K562 (cell line): Measurements from ENCODE around the gene RAI1. TPM values are rescaled to one million over a fixed set of nuclear protein-coding genes. Genes with fewer than 3 reads are reported as not detected.

Experiments used
- ATAC-seq: fragments of 200-7000 bp; cut with Tn5 transposase; 3 replicates; pipeline ENCODE4 v1.9.1; 2020; ENCODE audit warnings: moderate library complexity
- BruUV-seq: library from RNA; stranded (reverse); fragments of 400-500 nt; replicated peaks from 2 replicates; lab custom pipeline; 2021; lab: Mats Ljungman, UMichigan
- CTCF ChIA-PET: fragments of 300-600 bp; formaldehyde crosslinking; extraction: SDS; loops from one replicate; lab custom pipeline; 2021; ENCODE audit warnings: low intra/inter-chr PET ratio; lab: Yijun Ruan, JAX
- POLR2A ChIA-PET: fragments of 300-600, 350-650 bp; sonication (Branson Sonifier 250); formaldehyde crosslinking; extraction: SDS; loops from one replicate; lab custom pipeline; 2021; ENCODE audit warnings: antibody characterized with exemption, inconsistent platforms; lab: Yijun Ruan, JAX
- DNase-seq, 4 experiments: peaks; one replicate each; pipeline versions ENCODE4 v3.0.0 to v3.0.0-alpha.2; 2011 to 2018; ENCODE audit warnings: low spot score in 3 of 4, mixed read lengths in 3 of 4; ENCODE audit errors: extremely low read depth in 1 of 4
- FAIRE-seq: peaks from 2 replicates; lab custom pipeline; 2011; peaks lifted over from hg19 to GRCh38; lab: Jason Lieb, UNC
- H2AFZ ChIP-seq: 2 replicates; pipeline ENCODE4 v1.6.0; 2011; ENCODE audit warnings: low read depth, low read length, control low read depth, inconsistent platforms
- H3K27ac ChIP-seq: fragments of 200-600 bp; 3 replicates; pipeline ENCODE4 v1.8.0; 2011; ENCODE audit warnings: low read depth, mild to moderate bottlenecking, control low read depth, inconsistent platforms, low read length, moderate library complexity, mixed read lengths; ENCODE audit errors: extremely low read depth
- H3K27me3 ChIP-seq, 2 experiments: fragments of 300-600 bp in 1 of 2; 2 replicates in 1 of 2; 3 replicates in 1 of 2; pipeline versions ENCODE4 v1.6.0 to v1.8.0; 2011; ENCODE audit warnings: inconsistent platforms in 2 of 2, low read length in 2 of 2, mild to moderate bottlenecking in 1 of 2, mixed read lengths in 1 of 2, moderate library complexity in 1 of 2; ENCODE audit not compliant: control insufficient read depth in 2 of 2, insufficient read depth in 2 of 2
- H3K36me3 ChIP-seq: fragments of 300-600 bp; 3 replicates; pipeline ENCODE4 v1.8.0; 2011; ENCODE audit warnings: mild to moderate bottlenecking, low read length, inconsistent platforms; ENCODE audit not compliant: control insufficient read depth, insufficient read depth
- H3K4me1 ChIP-seq, 2 experiments: fragments of 200-600 bp in 1 of 2; replicated peaks in 1 of 2; 2 replicates in 1 of 2; 3 replicates in 1 of 2; pipeline versions ENCODE4 v1.5.1 to v1.8.0; 2011; ENCODE audit warnings: inconsistent platforms in 2 of 2, low read length in 2 of 2, mild to moderate bottlenecking in 1 of 2, mixed read lengths in 1 of 2, moderate library complexity in 1 of 2; ENCODE audit not compliant: control insufficient read depth in 2 of 2, insufficient read depth in 2 of 2
- H3K4me2 ChIP-seq: 2 replicates; pipeline ENCODE4 v1.6.1; 2011; ENCODE audit warnings: low read length, control low read depth, inconsistent platforms, mixed read lengths; ENCODE audit not compliant: insufficient read depth
- H3K4me3 ChIP-seq: fragments of 200-600 bp; sonication (generic), shearing (Covaris generic); 2 replicates; pipeline ENCODE4 v1.5.1; 2016; ENCODE audit warnings: control low read depth, inconsistent platforms
- H3K79me2 ChIP-seq: fragments of 200-600 bp; 3 replicates; pipeline ENCODE4 v1.8.0; 2011; ENCODE audit warnings: low read length, inconsistent platforms; ENCODE audit not compliant: control insufficient read depth, insufficient read depth
- H3K9ac ChIP-seq, 2 experiments: 2 replicates each; pipeline versions ENCODE4 v1.6.0 to v1.6.1; 2011; ENCODE audit warnings: low read depth in 2 of 2, low read length in 2 of 2, control low read depth in 1 of 2, inconsistent platforms in 1 of 2, mild to moderate bottlenecking in 1 of 2, mixed read lengths in 1 of 2; ENCODE audit not compliant: insufficient read depth in 1 of 2
- H3K9me1 ChIP-seq: one replicate; pipeline ENCODE4 v1.6.0; 2011; ENCODE audit warnings: inconsistent platforms, mild to moderate bottlenecking, low read length, moderate library complexity; ENCODE audit not compliant: control insufficient read depth, insufficient read depth
- H3K9me3 ChIP-seq: replicated peaks from 2 replicates; pipeline ENCODE4 v1.5.1; 2011; ENCODE audit warnings: low read depth, low read length, inconsistent platforms; ENCODE audit not compliant: control insufficient read depth, insufficient read depth
- H4K20me1 ChIP-seq: replicated peaks from 2 replicates; pipeline ENCODE4 v1.6.1; 2011; ENCODE audit warnings: low read length, inconsistent platforms, mixed read lengths; ENCODE audit not compliant: control insufficient read depth, insufficient read depth
- GMEB1 ChIP-seq: fragments of 250-450 bp; sonication (Bioruptor Pico); IDR thresholded peaks from 2 replicates; pipeline ENCODE4 v1.4.0; 2020; ENCODE audit warnings: mild to moderate bottlenecking
- HBP1 ChIP-seq: fragments of 450-650 bp; formaldehyde crosslinking; IDR thresholded peaks from 2 replicates; pipeline ENCODE4 v1.4.0; 2022; ENCODE audit warnings: missing genetic modification characterization
- HMGN3 ChIP-seq: IDR thresholded peaks from 2 replicates; pipeline ENCODE4 v1.6.1; 2011; ENCODE audit warnings: borderline replicate concordance, low read depth, mild to moderate bottlenecking, mixed read lengths, low read length; ENCODE audit not compliant: insufficient read length; ENCODE audit errors: extremely low read depth
- NR2F6 ChIP-seq: fragments of 450-650 bp; formaldehyde crosslinking; IDR thresholded peaks from 2 replicates; pipeline ENCODE4 v1.4.0; 2020; ENCODE audit warnings: mild to moderate bottlenecking
- YY1 ChIP-seq, 3 experiments: IDR thresholded peaks; 2 replicates each; pipeline ENCODE4 v1.6.1; 2011; ENCODE audit warnings: low read length in 2 of 3, mild to moderate bottlenecking in 2 of 3, moderate library complexity in 2 of 3, borderline replicate concordance in 1 of 3, control low read depth in 1 of 3, low read depth in 1 of 3; ENCODE audit not compliant: insufficient read depth in 3 of 3, insufficient replicate concordance in 2 of 3, control insufficient read depth in 1 of 3, insufficient read length in 1 of 3; ENCODE audit errors: extremely low read depth in 1 of 3
- ZFX ChIP-seq: sonication (generic); formaldehyde crosslinking; IDR thresholded peaks from 2 replicates; pipeline ENCODE4 v1.8.0; 2022; ENCODE audit warnings: mild to moderate bottlenecking, missing genetic modification reagents, moderate library complexity
- ZNF197 ChIP-seq: fragments of 200-800 bp; sonication (Bioruptor generic); IDR thresholded peaks from 2 replicates; pipeline ENCODE4 v1.6.1; 2016; ENCODE audit warnings: low read depth, missing genetic modification characterization, missing compliant biosample characterization
- ZNF589 ChIP-seq: fragments of 200-800 bp; sonication (Bioruptor generic); IDR thresholded peaks from 2 replicates; pipeline ENCODE4 v1.6.1; 2016; ENCODE audit warnings: low read depth, missing genetic modification characterization, missing compliant biosample characterization
- ZNF644 ChIP-seq: fragments of 200-800 bp; sonication (Bioruptor generic); IDR thresholded peaks from 2 replicates; pipeline ENCODE4 v1.6.1; 2016; ENCODE audit warnings: low read depth, missing genetic modification characterization, missing compliant biosample characterization
- WGBS: fragments of 100-300 bp; shearing (Covaris generic); methylation state at CpG from one replicate; pipeline ENCODE4 v1.1.6; 2016; ENCODE audit warnings: low coverage, mixed read lengths; ENCODE audit not compliant: insufficient coverage; ENCODE audit errors: missing lambda C conversion rate; 5-methylcytosine and 5-hydroxymethylcytosine counted together
- in situ Hi-C: fragments of 300-500 bp; cut with MboI; formaldehyde crosslinking; loops from 4 replicates; pipeline ENCODE4 v1.15.0; 2018; ENCODE audit warnings: inconsistent platforms, mixed read lengths
- intact Hi-C: fragments of 100-400 bp; cut with micrococcal nuclease; formaldehyde crosslinking; loops from 2 replicates; pipeline ENCODE4 v1.14.2; 2022
- polyA plus RNA-seq, 8 experiments: library from polyadenylated mRNA; depleted of rRNA in 4 of 8; stranded (reverse) in 5 of 8; unstranded in 3 of 8; fragments of >200 nt; fragmentation: Nextera tagmentation in 2 of 8; fragmentation: Illumina TruSeq in 1 of 8; extraction: Ambion mirVana in 2 of 8; extraction: Trizol in 1 of 8; gene quantifications; 2 replicates each; pipeline versions ENCODE4 v1.2.1 to v1.2.3, GENCODE V29; 2011 to 2014; ENCODE audit warnings: inconsistent platforms in 1 of 8, missing spikeins in 1 of 8
- total RNA-seq, 7 experiments: library from RNA; depleted of rRNA in 6 of 7; stranded (reverse); fragments of >200 nt in 6 of 7; fragmentation: Illumina TruSeq in 2 of 7; extraction: Trizol in 2 of 7; gene quantifications; 2 replicates each; pipeline versions ENCODE4 v1.2.1 to v1.2.3, GENCODE V29; 2011 to 2021; ENCODE audit warnings: low replicate concordance in 1 of 7
- TF ChIP-seq, protein P1 (sequence below): fragments of 250-450 bp; sonication (Bioruptor Pico); IDR thresholded peaks from 2 replicates; pipeline ENCODE4 v1.5.0; 2020; ENCODE audit warnings: mild to moderate bottlenecking, borderline replicate concordance
- TF ChIP-seq, protein P2 (sequence below): sonication (generic); formaldehyde crosslinking; IDR thresholded peaks from 2 replicates; pipeline ENCODE4 v1.8.0; 2022; ENCODE audit warnings: mild to moderate bottlenecking, missing genetic modification reagents

The RAI1 gene
- total and polyA plus RNA-seq, 9 of the 15 experiments (the other 6 are each of a cell fraction or from before 2014, with no cell fraction given) = 0.68 to 19.9 (median 5.5) TPM

- TF ChIP-seq, protein P1, sequence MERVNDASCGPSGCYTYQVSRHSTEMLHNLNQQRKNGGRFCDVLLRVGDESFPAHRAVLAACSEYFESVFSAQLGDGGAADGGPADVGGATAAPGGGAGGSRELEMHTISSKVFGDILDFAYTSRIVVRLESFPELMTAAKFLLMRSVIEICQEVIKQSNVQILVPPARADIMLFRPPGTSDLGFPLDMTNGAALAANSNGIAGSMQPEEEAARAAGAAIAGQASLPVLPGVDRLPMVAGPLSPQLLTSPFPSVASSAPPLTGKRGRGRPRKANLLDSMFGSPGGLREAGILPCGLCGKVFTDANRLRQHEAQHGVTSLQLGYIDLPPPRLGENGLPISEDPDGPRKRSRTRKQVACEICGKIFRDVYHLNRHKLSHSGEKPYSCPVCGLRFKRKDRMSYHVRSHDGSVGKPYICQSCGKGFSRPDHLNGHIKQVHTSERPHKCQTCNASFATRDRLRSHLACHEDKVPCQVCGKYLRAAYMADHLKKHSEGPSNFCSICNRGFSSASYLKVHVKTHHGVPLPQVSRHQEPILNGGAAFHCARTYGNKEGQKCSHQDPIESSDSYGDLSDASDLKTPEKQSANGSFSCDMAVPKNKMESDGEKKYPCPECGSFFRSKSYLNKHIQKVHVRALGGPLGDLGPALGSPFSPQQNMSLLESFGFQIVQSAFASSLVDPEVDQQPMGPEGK (CRISPR knock-in tag) = no peak
- TF ChIP-seq HMGN3 (no peak), ZFX (CRISPR knock-in tag) (peak; percentile 11; the same call in 1 of the 2 replicates)
- TF ChIP-seq, all 486 proteins: peak for 8
Measured at GRCh38 chr17:17834974-17835373, 153.7 kb downstream of the RAI1 start (continued).

DNA sequence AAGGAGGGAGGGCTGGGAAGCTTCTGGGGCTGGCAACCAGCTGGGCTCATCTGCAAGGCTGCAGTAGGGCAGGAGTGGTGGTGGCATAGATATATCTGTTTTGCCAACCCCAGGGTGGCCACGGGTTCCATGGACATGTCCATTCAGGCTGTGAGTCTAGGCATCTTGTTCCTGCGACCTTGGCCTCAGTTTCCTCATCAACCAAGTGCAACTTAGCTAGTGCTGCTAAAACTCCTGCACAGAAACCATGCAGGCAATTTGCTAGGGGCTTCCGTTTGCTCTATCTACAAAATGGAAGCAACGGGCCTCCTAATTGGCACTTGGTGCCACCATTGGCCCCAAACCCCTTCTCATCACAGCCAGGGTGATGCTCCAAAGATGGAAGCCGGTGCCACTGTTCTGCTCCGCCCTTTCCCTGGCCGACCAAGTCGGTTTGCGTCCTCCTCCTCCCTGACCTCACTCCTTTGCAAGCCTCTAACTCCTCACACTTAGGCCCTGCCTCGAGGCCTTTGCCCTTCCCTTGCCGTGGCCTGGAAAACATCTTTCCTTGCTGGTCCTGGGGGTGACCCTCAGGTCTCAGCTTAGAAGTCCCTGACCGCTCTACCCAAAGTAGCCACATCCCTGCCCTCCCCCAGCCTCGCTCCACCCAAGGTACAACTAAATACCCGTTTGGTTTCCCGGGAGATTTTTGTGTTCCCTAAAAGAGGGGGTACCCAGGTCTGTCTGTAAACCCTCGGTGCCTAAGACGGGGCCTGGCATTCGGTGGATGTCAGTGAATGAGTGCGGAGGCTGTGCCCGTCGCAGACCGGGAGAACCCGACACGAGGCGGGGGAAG, 154.4 kb downstream of the RAI1 start:
- 0 out of 2 replicates have a peak overlapping the region, but pooled peaks have one; percentile 55 for H2AFZ ChIP-seq
- peak overlapping the region; percentile 99 for H3K9ac ChIP-seq
- peaks cover 41% of the 10 kb centered on the region; the same call in 2 of the 3 replicates for H3K36me3 ChIP-seq
- in situ Hi-C loops (no loop called here), intact Hi-C loops (loop anchor here (2.0 kb wide), 2 partner anchors 13 to 15 kb away; no protein-coding TSS in a partner anchor)
- DNase-seq (no peak), ATAC-seq (no peak), FAIRE-seq (no peak)
- peaks cover 54 to 68% of the 10 kb centered on the region in 2 experiments for H3K4me1 ChIP-seq
- POLR2A ChIA-PET = interaction anchor here (0.5 to 6.7 kb wide), 15 partner anchors 9 to 1455 kb away, joined by 3 to 102 read pairs (median 4); partner anchors contain the start of gene UBB
- no peaks in the 10 kb centered on the region for H3K27me3 ChIP-seq
- H3K4me2 ChIP-seq = peak overlapping the region; percentile 96
- peaks cover 91% of the 10 kb centered on the region for H3K79me2 ChIP-seq
- H3K9me3 ChIP-seq = no peaks in the 10 kb centered on the region
- CTCF ChIA-PET = no interaction called here
- H3K9me1 ChIP-seq = no peaks in the 10 kb centered on the region
- under 1% methylated on average over 12 of the region's 25 CpGs for WGBS
- H3K27ac ChIP-seq = peak overlapping the region; percentile 100
- peak overlapping the region; percentile 94 for H3K4me3 ChIP-seq
- TSS peak; percentile 58 for BruUV-seq
- H4K20me1 ChIP-seq = peaks cover 20% of the 10 kb centered on the region; the same call in 1 of the 2 replicates
- TF ChIP-seq, protein P2, sequence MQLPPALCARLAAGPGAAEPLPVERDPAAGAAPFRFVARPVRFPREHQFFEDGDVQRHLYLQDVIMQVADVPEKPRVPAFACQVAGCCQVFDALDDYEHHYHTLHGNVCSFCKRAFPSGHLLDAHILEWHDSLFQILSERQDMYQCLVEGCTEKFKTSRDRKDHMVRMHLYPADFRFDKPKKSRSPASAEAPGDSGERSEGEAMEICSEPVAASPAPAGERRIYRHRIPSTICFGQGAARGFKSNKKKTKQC = no peak; the same call in 1 of the 2 replicates
- TF ChIP-seq YY1 (IDR thresholded peaks at IDR 0.05; ENCODE audit: borderline replicate concordance in 1 of 3, control insufficient read depth in 1 of 3, extremely low read depth in 1 of 3, insufficient read depth in 3 of 3, insufficient read length in 1 of 3, insufficient replicate concordance in 2 of 3, low read depth in 1 of 3, low read length in 2 of 3) = no peak
- no peak for TF ChIP-seq NR2F6 (CRISPR knock-in tag)
- TF ChIP-seq ZNF197 = peak; percentile 34; the same call in 1 of the 2 replicates
- TF ChIP-seq HBP1 (CRISPR knock-in tag) = peak; percentile 29; the same call in 1 of the 2 replicates
- 0 out of 2 replicates have a peak, but pooled peaks have one; percentile 28 for TF ChIP-seq ZNF644 (tag)
- no peak for TF ChIP-seq ZNF589 (CRISPR knock-in tag)
- 0 out of 2 replicates have a peak, but pooled peaks have one; percentile 17 for TF ChIP-seq GMEB1
